ENCODE results near the gene MRPL44.

DNA sequence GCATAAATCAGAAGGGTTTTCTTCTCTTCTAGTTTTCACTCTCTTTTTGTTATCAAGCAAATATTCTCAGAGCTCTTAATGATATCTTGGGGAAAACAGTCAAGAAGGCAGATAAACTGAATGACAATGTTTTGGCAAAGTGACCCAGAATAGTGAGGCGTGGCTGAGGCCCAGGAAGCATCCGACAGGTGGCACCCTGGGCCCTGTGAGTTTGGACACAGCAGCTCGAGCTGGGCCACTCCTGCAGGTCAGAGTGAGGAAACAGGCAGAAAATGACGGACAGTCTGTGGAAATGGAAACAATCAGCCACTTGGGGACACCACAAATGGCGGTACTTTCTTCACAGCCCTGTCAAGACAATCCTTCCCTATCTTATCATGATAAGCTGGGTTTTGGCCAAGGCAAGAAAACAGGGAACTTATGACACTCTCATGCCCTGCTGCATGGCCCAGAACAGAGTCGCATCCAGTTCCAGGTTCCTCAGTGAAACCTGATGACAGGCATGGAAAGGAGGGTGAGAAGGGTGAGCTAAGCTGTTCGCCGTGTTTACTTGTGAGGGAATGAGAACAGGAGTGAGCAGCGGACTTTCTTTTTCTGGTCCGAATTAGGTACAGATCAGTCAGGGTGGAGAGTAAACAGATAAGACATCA lies 32.1 kb downstream of the MRPL44 start:
- TF ChIP-seq, protein P1, sequence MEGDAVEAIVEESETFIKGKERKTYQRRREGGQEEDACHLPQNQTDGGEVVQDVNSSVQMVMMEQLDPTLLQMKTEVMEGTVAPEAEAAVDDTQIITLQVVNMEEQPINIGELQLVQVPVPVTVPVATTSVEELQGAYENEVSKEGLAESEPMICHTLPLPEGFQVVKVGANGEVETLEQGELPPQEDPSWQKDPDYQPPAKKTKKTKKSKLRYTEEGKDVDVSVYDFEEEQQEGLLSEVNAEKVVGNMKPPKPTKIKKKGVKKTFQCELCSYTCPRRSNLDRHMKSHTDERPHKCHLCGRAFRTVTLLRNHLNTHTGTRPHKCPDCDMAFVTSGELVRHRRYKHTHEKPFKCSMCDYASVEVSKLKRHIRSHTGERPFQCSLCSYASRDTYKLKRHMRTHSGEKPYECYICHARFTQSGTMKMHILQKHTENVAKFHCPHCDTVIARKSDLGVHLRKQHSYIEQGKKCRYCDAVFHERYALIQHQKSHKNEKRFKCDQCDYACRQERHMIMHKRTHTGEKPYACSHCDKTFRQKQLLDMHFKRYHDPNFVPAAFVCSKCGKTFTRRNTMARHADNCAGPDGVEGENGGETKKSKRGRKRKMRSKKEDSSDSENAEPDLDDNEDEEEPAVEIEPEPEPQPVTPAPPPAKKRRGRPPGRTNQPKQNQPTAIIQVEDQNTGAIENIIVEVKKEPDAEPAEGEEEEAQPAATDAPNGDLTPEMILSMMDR (IDR thresholded peaks at IDR 0.05) = peak; percentile 65
- TF ChIP-seq ZFX (IDR thresholded peaks at IDR 0.05; ENCODE audit: borderline replicate concordance) = no peak
